CD1c-positive myeloid dendritic cell (primary cell): Measurements from ENCODE around the gene BTBD1.
A peak's percentile ranks its signal among the peaks of the same experiment; 100 is the strongest.
"Not testable (repeated sequence)": the region's sequence is repeated elsewhere in the genome, so short reads cannot be mapped to it uniquely, and the experiment has no call there.

Experiments used
- DNase-seq: peaks from one replicate; pipeline ENCODE4 v3.0.0-alpha.2; 2016; ENCODE audit errors: extremely low spot score

Gene BTBD1

GRCh38 chr15:83094583-83094982 is 27.5 kb upstream of the BTBD1 start:
- DNase-seq = no peak

- peak; percentile 87 for DNase-seq
Measured at GRCh38 chr15:83092309-83092976, 25.4 kb upstream of the BTBD1 start.

- not testable (repeated sequence) for DNase-seq
Measured at GRCh38 chr15:83091965-83092308, 24.9 kb upstream of the BTBD1 start.

- no peak for DNase-seq
Measured at GRCh38 chr15:83090465-83090864, 23.4 kb upstream of the BTBD1 start.

GRCh38 chr15:83088876-83089275 is 21.8 kb upstream of the BTBD1 start:
- no peak for DNase-seq

- DNase-seq = no peak
Measured at GRCh38 chr15:83087576-83087975, 20.5 kb upstream of the BTBD1 start.

GRCh38 chr15:83085864-83086552 is 19.0 kb upstream of the BTBD1 start:
- DNase-seq = not testable (repeated sequence)

GRCh38 chr15:83085461-83085860 is 18.4 kb upstream of the BTBD1 start:
- DNase-seq = not testable (repeated sequence)

GRCh38 chr15:83082730-83083386 is 15.8 kb upstream of the BTBD1 start:
- no peak for DNase-seq

GRCh38 chr15:83081256-83082014 is 14.4 kb upstream of the BTBD1 start:
- no peak for DNase-seq

GRCh38 chr15:83078712-83079111 is 11.7 kb upstream of the BTBD1 start:
- DNase-seq = no peak

GRCh38 chr15:83077491-83078230 is 10.6 kb upstream of the BTBD1 start:
- no peak for DNase-seq

- peak; percentile 62 for DNase-seq
Measured at GRCh38 chr15:83069211-83069642, 2.2 kb upstream of the BTBD1 start.

- no peak for DNase-seq
Measured at GRCh38 chr15:83068054-83068453, 1.0 kb upstream of the BTBD1 start.

- DNase-seq = no peak
Measured at GRCh38 chr15:83067638-83067962, 548 bp upstream of the BTBD1 start.

- no peak for DNase-seq
Measured at GRCh38 chr15:83066034-83066733, 868 bp downstream of the BTBD1 start.

- no peak for DNase-seq
Measured at GRCh38 chr15:83065431-83065830, 1.6 kb downstream of the BTBD1 start.

GRCh38 chr15:83064859-83065258 is 2.2 kb downstream of the BTBD1 start:
- DNase-seq = peak; percentile 27

GRCh38 chr15:83063551-83063950 is 3.5 kb downstream of the BTBD1 start:
- peak; percentile 30 for DNase-seq

- DNase-seq = peak; percentile 81
Measured at GRCh38 chr15:83062768-83063180, 4.3 kb downstream of the BTBD1 start.

- peak; percentile 19 for DNase-seq
Measured at GRCh38 chr15:83061680-83062079, 5.4 kb downstream of the BTBD1 start.
